Prostate gland (tissue), 2 donors: ENCODE data around the gene MSANTD2. TPM values are rescaled to one million over a fixed set of nuclear protein-coding genes. Genes with fewer than 3 reads are reported as not detected.

Experiments used
- DNase-seq: peaks from one replicate; pipeline ENCODE4 v3.0.0-alpha.2; 2019; ENCODE audit warnings: low spot score
- H3K27ac ChIP-seq, 2 donors: fragments of 200-600 bp; sonication (generic); 2 replicates each; pipeline ENCODE4 v1.5.1; 2017 to 2019
- H3K27me3 ChIP-seq: fragments of 200-600 bp; sonication (generic); replicated peaks from 2 replicates; pipeline ENCODE4 v1.5.1; 2019; ENCODE audit not compliant: insufficient read depth
- H3K36me3 ChIP-seq, 2 donors: fragments of 200-600 bp; sonication (generic); 1 replicate in 1 of 2; 2 replicates in 1 of 2; pipeline versions ENCODE4 v1.5.1 to v1.8.1; 2017 to 2019
- H3K4me1 ChIP-seq: fragments of 200-600 bp; sonication (generic); replicated peaks from 2 replicates; pipeline ENCODE4 v1.5.1; 2019
- H3K4me3 ChIP-seq, 2 donors: fragments of 200-600 bp; sonication (generic); 2 replicates each; pipeline ENCODE4 v1.5.1; 2017 to 2019
- H3K9me3 ChIP-seq: fragments of 200-600 bp; sonication (generic); 2 replicates; pipeline ENCODE4 v1.5.1; 2017
- CTCF ChIP-seq, 4 experiments: fragments of 200-600 bp in 2 of 4; fragments of 450-650 bp in 2 of 4; sonication (generic) in 2 of 4; IDR thresholded peaks; 1 replicate in 3 of 4; 2 replicates in 1 of 4; pipeline ENCODE4 v1.5.1; 2016 to 2019; ENCODE audit warnings: antibody characterized with exemption in 4 of 4, mild to moderate bottlenecking in 2 of 4, moderate library complexity in 2 of 4
- POLR2A ChIP-seq: fragments of 450-650 bp; IDR thresholded peaks from one replicate; pipeline ENCODE4 v1.6.1; 2016; ENCODE audit warnings: antibody characterized with exemption, mild to moderate bottlenecking
- POLR2AphosphoS5 ChIP-seq: sonication (generic); formaldehyde crosslinking; IDR thresholded peaks from one replicate; pipeline ENCODE4 v1.6.1; 2017; ENCODE audit warnings: antibody characterized with exemption
- WGBS: methylation state at CpG from one replicate; pipeline ENCODE4 v1.1.5; 2018; 5-methylcytosine and 5-hydroxymethylcytosine counted together
- intact Hi-C: fragments of 100-400 bp; cut with DNase I; formaldehyde crosslinking; loops from one replicate; pipeline ENCODE4 v1.14.2; 2022
- total RNA-seq, 2 donors: library from RNA; depleted of rRNA; stranded (reverse); fragments of >200 nt; gene quantifications; one replicate each; pipeline ENCODE4 v1.1.0, GENCODE V29; 2016

MSANTD2 gene
- total RNA-seq, 2 donors from 2014 or later = 12.3 to 22.9 TPM

GRCh38 chr11:124760205-124760652 is 40.0 kb downstream of the MSANTD2 start:
- H3K27me3 ChIP-seq = peaks cover 19% of the 10 kb centered on the region
- peak overlapping the region; percentile 31 to 43 for H3K27ac ChIP-seq
- WGBS = 27% methylated on average over 15 of the region's 25 CpGs
- peaks cover 13% of the 10 kb centered on the region for H3K4me1 ChIP-seq
- no peaks in the 10 kb centered on the region for H3K36me3 ChIP-seq
- peak overlapping the region in 1 of 2 donors; percentile 5 for H3K4me3 ChIP-seq
- DNase-seq = no peak
- no peak for TF ChIP-seq POLR2A
- TF ChIP-seq CTCF (IDR thresholded peaks at IDR 0.05) = no peak
- no peak for TF ChIP-seq POLR2AphosphoS5
- H3K9me3 ChIP-seq = no peaks in the 10 kb centered on the region
- intact Hi-C loops = no loop called here

GRCh38 chr11:124759266-124760204 is 40.7 kb downstream of the MSANTD2 start:
- no peak for TF ChIP-seq POLR2AphosphoS5
- TF ChIP-seq CTCF (IDR thresholded peaks at IDR 0.05) = no peak
- TF ChIP-seq POLR2A = no peak
- Histone ChIP-seq H3K4me3 (peak overlapping the region in 1 of 2 donors; percentile 5), H3K36me3 (no peaks in the 10 kb centered on the region), H3K27me3 (peaks cover 19% of the 10 kb centered on the region), H3K27ac (peak overlapping the region in 1 of 2 donors; percentile 43), H3K9me3 (no peaks in the 10 kb centered on the region), H3K4me1 (peaks cover 13% of the 10 kb centered on the region)
- no peak for DNase-seq
- 39% methylated on average over 52 of the region's 52 CpGs for WGBS
- intact Hi-C loops = no loop called here

- no peak overlapping the region for H3K27ac ChIP-seq
- WGBS = 6% methylated on average over 50 of the region's 53 CpGs
- intact Hi-C loops = no loop called here
- peaks cover 19% of the 10 kb centered on the region for H3K27me3 ChIP-seq
- peaks cover 13% of the 10 kb centered on the region for H3K4me1 ChIP-seq
- peak; percentile 68 for DNase-seq
- H3K36me3 ChIP-seq = no peaks in the 10 kb centered on the region
- H3K9me3 ChIP-seq = no peaks in the 10 kb centered on the region
- peak; percentile 48 for TF ChIP-seq POLR2AphosphoS5
- TF ChIP-seq POLR2A = no peak
- peak; percentile 36 to 75 (median 54) for TF ChIP-seq CTCF (IDR thresholded peaks at IDR 0.05)
- peak overlapping the region in 1 of 2 donors; percentile 4 for H3K4me3 ChIP-seq
Measured at GRCh38 chr11:124758355-124759265, 41.6 kb downstream of the MSANTD2 start.

GRCh38 chr11:124757320-124757719 is 42.9 kb downstream of the MSANTD2 start:
- 56% methylated on average over 3 of the region's 3 CpGs for WGBS
- TF ChIP-seq CTCF (IDR thresholded peaks at IDR 0.05) = no peak
- no peak for TF ChIP-seq POLR2AphosphoS5
- no peak for TF ChIP-seq POLR2A

More at GRCh38 chr11:124757320-124757719, 42.9 kb downstream of the MSANTD2 start:
- DNase-seq = no peak
- peaks cover 5% of the 10 kb centered on the region for H3K4me1 ChIP-seq
- no peaks in the 10 kb centered on the region for H3K9me3 ChIP-seq
- no peak overlapping the region for H3K4me3 ChIP-seq
- H3K27me3 ChIP-seq = peaks cover 19% of the 10 kb centered on the region
- H3K36me3 ChIP-seq = no peaks in the 10 kb centered on the region
- no peak overlapping the region for H3K27ac ChIP-seq
- intact Hi-C loops = no loop called here
